ENCODE results near the gene SPRY4.

DNA sequence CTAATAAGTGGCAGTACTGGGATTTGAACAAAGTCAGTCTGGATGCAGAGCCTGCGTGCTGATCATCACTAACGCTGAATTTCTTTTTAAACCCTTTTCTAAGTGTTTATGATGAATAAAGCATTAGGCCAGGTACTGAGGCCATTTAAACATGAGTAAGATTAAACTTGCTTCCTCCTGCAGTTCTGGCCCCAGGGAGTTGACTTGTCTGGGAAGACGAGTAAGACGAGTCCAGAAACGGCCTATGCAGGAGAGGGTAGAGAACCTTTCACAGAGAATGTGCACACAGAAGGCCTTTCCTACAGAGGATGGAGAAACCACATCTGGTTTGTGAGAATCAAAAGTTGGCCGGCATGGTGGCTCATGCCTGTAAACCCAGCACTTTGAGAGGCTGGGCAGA lies 42.9 kb downstream of the SPRY4 start:
- TF ChIP-seq, protein P1, sequence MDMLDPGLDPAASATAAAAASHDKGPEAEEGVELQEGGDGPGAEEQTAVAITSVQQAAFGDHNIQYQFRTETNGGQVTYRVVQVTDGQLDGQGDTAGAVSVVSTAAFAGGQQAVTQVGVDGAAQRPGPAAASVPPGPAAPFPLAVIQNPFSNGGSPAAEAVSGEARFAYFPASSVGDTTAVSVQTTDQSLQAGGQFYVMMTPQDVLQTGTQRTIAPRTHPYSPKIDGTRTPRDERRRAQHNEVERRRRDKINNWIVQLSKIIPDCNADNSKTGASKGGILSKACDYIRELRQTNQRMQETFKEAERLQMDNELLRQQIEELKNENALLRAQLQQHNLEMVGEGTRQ (IDR thresholded peaks at IDR 0.05; ENCODE audit: low read depth, low read length): no peak
- TF ChIP-seq, protein P2, sequence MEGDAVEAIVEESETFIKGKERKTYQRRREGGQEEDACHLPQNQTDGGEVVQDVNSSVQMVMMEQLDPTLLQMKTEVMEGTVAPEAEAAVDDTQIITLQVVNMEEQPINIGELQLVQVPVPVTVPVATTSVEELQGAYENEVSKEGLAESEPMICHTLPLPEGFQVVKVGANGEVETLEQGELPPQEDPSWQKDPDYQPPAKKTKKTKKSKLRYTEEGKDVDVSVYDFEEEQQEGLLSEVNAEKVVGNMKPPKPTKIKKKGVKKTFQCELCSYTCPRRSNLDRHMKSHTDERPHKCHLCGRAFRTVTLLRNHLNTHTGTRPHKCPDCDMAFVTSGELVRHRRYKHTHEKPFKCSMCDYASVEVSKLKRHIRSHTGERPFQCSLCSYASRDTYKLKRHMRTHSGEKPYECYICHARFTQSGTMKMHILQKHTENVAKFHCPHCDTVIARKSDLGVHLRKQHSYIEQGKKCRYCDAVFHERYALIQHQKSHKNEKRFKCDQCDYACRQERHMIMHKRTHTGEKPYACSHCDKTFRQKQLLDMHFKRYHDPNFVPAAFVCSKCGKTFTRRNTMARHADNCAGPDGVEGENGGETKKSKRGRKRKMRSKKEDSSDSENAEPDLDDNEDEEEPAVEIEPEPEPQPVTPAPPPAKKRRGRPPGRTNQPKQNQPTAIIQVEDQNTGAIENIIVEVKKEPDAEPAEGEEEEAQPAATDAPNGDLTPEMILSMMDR (conservative IDR thresholded peaks at IDR 0.05; ENCODE audit: low read depth, low read length): no peak
- TF ChIP-seq RAD21 (IDR thresholded peaks at IDR 0.05; ENCODE audit: low read length) (no peak), MAFK (IDR thresholded peaks at IDR 0.05; ENCODE audit: low read depth, low read length) (no peak), POLR2A (IDR thresholded peaks at IDR 0.05; ENCODE audit: low read depth, low read length) (no peak), SMC3 (IDR thresholded peaks at IDR 0.05; ENCODE audit: low read depth, low read length) (no peak), CEBPB (IDR thresholded peaks at IDR 0.05; ENCODE audit: low read depth, low read length) (no peak), RCOR1 (IDR thresholded peaks at IDR 0.05; ENCODE audit: insufficient replicate concordance, low read length) (no peak), CHD1 (IDR thresholded peaks at IDR 0.05; ENCODE audit: low read depth, low read length) (no peak), MAZ (IDR thresholded peaks at IDR 0.05; ENCODE audit: borderline replicate concordance, low read depth, low read length) (no peak)

Measured in IMR-90 (cell line).